Smooth muscle cell (in vitro differentiated cells): ENCODE results near the gene NAV2. TPM values are rescaled to one million over a fixed set of nuclear protein-coding genes. Genes with fewer than 3 reads are reported as not detected.

Experiments
- DNase-seq: peaks from one replicate; lab custom pipeline; 2025; ENCODE audit not compliant: unreplicated experiment; lab: John Stamatoyannopoulos, UW
- H2AFZ ChIP-seq: fragments of 200-600 bp; sonication (generic); 2 replicates; pipeline ENCODE4 v1.6.0; 2016; ENCODE audit warnings: antibody characterized with exemption, low read depth, mild to moderate bottlenecking
- H3F3A ChIP-seq: fragments of 200-600 bp; sonication (generic); 2 replicates; pipeline ENCODE4 v1.6.0; 2017; ENCODE audit warnings: antibody characterized with exemption, low read depth
- H3K27ac ChIP-seq: fragments of 200-600 bp; sonication (generic); 2 replicates; pipeline ENCODE4 v1.5.1; 2016; ENCODE audit warnings: low read depth, mild to moderate bottlenecking
- H3K27me3 ChIP-seq: fragments of 200-600 bp; sonication (generic); 2 replicates; pipeline ENCODE4 v1.6.1; 2016; ENCODE audit warnings: low read depth, mild to moderate bottlenecking
- H3K36me3 ChIP-seq: fragments of 200-600 bp; sonication (generic); 2 replicates; pipeline ENCODE4 v1.5.1; 2016; ENCODE audit warnings: low read depth
- H3K4me1 ChIP-seq: fragments of 200-600 bp; sonication (generic); 2 replicates; pipeline ENCODE4 v1.5.1; 2016; ENCODE audit warnings: low read depth
- H3K4me2 ChIP-seq: fragments of 200-600 bp; sonication (generic); 2 replicates; pipeline ENCODE4 v1.6.0; 2016; ENCODE audit warnings: mild to moderate bottlenecking
- H3K4me3 ChIP-seq: fragments of 200-600 bp; sonication (generic); 2 replicates; pipeline ENCODE4 v1.5.1; 2016; ENCODE audit warnings: mild to moderate bottlenecking
- H3K79me2 ChIP-seq: fragments of 200-600 bp; sonication (generic); 2 replicates; pipeline ENCODE4 v1.6.0; 2016; ENCODE audit warnings: low read depth, mild to moderate bottlenecking
- H3K9ac ChIP-seq: fragments of 200-600 bp; sonication (generic); 2 replicates; pipeline ENCODE4 v1.6.0; 2016; ENCODE audit warnings: low read depth
- H3K9me3 ChIP-seq: fragments of 200-600 bp; sonication (generic); replicated peaks from 2 replicates; pipeline ENCODE4 v1.5.1; 2016; ENCODE audit warnings: low read depth
- H4K20me1 ChIP-seq: fragments of 200-600 bp; sonication (generic); 2 replicates; pipeline ENCODE4 v1.6.0; 2016; ENCODE audit warnings: low read depth
- CTCF ChIP-seq: fragments of 200-600 bp; sonication (generic); IDR thresholded peaks from 2 replicates; pipeline ENCODE4 v1.5.1; 2017; ENCODE audit warnings: borderline replicate concordance, mild to moderate bottlenecking, antibody characterized with exemption; ENCODE audit not compliant: insufficient read depth, poor library complexity, severe bottlenecking
- WGBS: methylation state at CpG from one replicate; pipeline ENCODE4 v1.1.7; 2016; ENCODE audit warnings: low lambda C conversion rate; 5-methylcytosine and 5-hydroxymethylcytosine counted together
- polyA plus RNA-seq: library from polyadenylated mRNA; unstranded; fragments of >200 nt; fragmentation: Nextera tagmentation; extraction: Ambion mirVana; gene quantifications from 2 replicates; pipeline ENCODE4 v1.2.1, GENCODE V29; 2016
- total RNA-seq: library from RNA; depleted of rRNA; stranded (reverse); fragments of >200 nt; gene quantifications from 2 replicates; pipeline ENCODE4 v1.2.3, GENCODE V29; 2014

Gene NAV2
- total and polyA plus RNA-seq, 2 experiments from 2014 or later: 14.1 to 67.5 TPM

- no peaks in the 10 kb centered on the region for H3K27me3 ChIP-seq
- no peak for TF ChIP-seq CTCF
- no peaks in the 10 kb centered on the region for H3F3A ChIP-seq
- no peaks in the 10 kb centered on the region for H3K9me3 ChIP-seq
- H3K4me3 ChIP-seq: no peak overlapping the region
- H3K36me3 ChIP-seq: no peaks in the 10 kb centered on the region
- no peak overlapping the region for H3K27ac ChIP-seq
- no peaks in the 10 kb centered on the region for H3K79me2 ChIP-seq
- H4K20me1 ChIP-seq: no peaks in the 10 kb centered on the region
- H3K4me1 ChIP-seq: no peaks in the 10 kb centered on the region
- no peak for DNase-seq
- no peak overlapping the region for H3K9ac ChIP-seq
- H3K4me2 ChIP-seq: no peak overlapping the region
- WGBS: 96% methylated on average over 2 of the region's 2 CpGs
- H2AFZ ChIP-seq: no peak overlapping the region
Measured at GRCh38 chr11:19747634-19748033, 35.0 kb downstream of the NAV2 start.

- H3K27me3 ChIP-seq: no peaks in the 10 kb centered on the region
- H3K4me1 ChIP-seq: peaks cover 4% of the 10 kb centered on the region
- WGBS: 90% methylated on average over 4 of the region's 4 CpGs
- no peaks in the 10 kb centered on the region for H4K20me1 ChIP-seq
- no peaks in the 10 kb centered on the region for H3K79me2 ChIP-seq
- H3K9ac ChIP-seq: no peak overlapping the region
- no peak overlapping the region for H3K27ac ChIP-seq
- no peaks in the 10 kb centered on the region for H3K36me3 ChIP-seq
- no peak overlapping the region for H3K4me3 ChIP-seq
- H3K9me3 ChIP-seq: no peaks in the 10 kb centered on the region
- H3K4me2 ChIP-seq: no peak overlapping the region
- H3F3A ChIP-seq: no peaks in the 10 kb centered on the region
- H2AFZ ChIP-seq: no peak overlapping the region
- no peak for DNase-seq
- TF ChIP-seq CTCF: no peak
Measured at GRCh38 chr11:19751055-19751454, 38.4 kb downstream of the NAV2 start.

- no peaks in the 10 kb centered on the region for H4K20me1 ChIP-seq
- no peaks in the 10 kb centered on the region for H3K36me3 ChIP-seq
- H2AFZ ChIP-seq: no peak overlapping the region
- no peak overlapping the region for H3K4me3 ChIP-seq
- H3F3A ChIP-seq: no peaks in the 10 kb centered on the region
- no peak for DNase-seq
- H3K4me1 ChIP-seq: peaks cover 14% of the 10 kb centered on the region
- 94% methylated on average over 5 of the region's 5 CpGs for WGBS
- TF ChIP-seq CTCF: no peak
- no peaks in the 10 kb centered on the region for H3K27me3 ChIP-seq
- H3K9ac ChIP-seq: no peak overlapping the region
- H3K4me2 ChIP-seq: no peak overlapping the region
- H3K9me3 ChIP-seq: no peaks in the 10 kb centered on the region
- H3K27ac ChIP-seq: no peak overlapping the region
- no peaks in the 10 kb centered on the region for H3K79me2 ChIP-seq
Measured at GRCh38 chr11:19753451-19754106, 40.9 kb downstream of the NAV2 start.

GRCh38 chr11:19756675-19757475, 44.2 kb downstream of the NAV2 start:
- Histone ChIP-seq H3K36me3 (no peaks in the 10 kb centered on the region), H3K79me2 (no peaks in the 10 kb centered on the region), H3K4me1 (peaks cover 14% of the 10 kb centered on the region), H3K4me2 (peak overlapping the region; percentile 47), H3K27ac (no peak overlapping the region), H3K9ac (no peak overlapping the region), H2AFZ (no peak overlapping the region), H3K9me3 (no peaks in the 10 kb centered on the region), H3K4me3 (no peak overlapping the region), H3F3A (no peaks in the 10 kb centered on the region), H3K27me3 (no peaks in the 10 kb centered on the region), H4K20me1 (no peaks in the 10 kb centered on the region)
- TF ChIP-seq CTCF: no peak
- no peak for DNase-seq
- WGBS: 61% methylated on average over 11 of the region's 11 CpGs
